ENCODE results near the gene OXNAD1.
"Not testable (repeated sequence)": the region's sequence is repeated elsewhere in the genome, so short reads cannot be mapped to it uniquely, and the experiment has no call there.

OXNAD1 gene

DNA sequence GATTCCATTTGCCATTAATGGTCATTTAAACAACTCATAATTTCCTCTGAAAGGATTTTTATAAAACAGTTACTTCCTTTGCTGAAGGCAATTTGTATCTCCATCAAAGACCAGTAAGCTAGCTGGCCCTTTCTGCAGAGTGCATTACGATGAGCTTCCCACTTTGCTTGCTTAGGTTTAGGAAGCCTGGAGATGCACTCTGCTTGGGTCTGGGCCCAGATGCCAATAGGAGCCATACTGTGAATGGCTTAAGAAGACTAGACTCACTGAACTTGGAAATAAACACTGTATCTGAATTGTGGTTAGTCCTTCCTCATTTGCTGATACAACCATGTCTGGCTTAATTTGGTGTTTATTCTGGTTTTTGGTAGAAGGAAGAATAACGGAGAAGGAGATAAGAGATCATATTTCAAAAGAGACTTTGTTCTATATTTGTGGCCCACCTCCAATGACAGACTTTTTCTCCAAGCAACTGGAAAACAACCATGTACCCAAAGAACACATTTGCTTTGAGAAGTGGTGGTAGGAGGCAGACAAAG, 38.1 kb downstream of the OXNAD1 start:
- DNase-seq (ENCODE audit: low read depth in 1 of 2, low spot score in 1 of 2): no peak

DNA sequence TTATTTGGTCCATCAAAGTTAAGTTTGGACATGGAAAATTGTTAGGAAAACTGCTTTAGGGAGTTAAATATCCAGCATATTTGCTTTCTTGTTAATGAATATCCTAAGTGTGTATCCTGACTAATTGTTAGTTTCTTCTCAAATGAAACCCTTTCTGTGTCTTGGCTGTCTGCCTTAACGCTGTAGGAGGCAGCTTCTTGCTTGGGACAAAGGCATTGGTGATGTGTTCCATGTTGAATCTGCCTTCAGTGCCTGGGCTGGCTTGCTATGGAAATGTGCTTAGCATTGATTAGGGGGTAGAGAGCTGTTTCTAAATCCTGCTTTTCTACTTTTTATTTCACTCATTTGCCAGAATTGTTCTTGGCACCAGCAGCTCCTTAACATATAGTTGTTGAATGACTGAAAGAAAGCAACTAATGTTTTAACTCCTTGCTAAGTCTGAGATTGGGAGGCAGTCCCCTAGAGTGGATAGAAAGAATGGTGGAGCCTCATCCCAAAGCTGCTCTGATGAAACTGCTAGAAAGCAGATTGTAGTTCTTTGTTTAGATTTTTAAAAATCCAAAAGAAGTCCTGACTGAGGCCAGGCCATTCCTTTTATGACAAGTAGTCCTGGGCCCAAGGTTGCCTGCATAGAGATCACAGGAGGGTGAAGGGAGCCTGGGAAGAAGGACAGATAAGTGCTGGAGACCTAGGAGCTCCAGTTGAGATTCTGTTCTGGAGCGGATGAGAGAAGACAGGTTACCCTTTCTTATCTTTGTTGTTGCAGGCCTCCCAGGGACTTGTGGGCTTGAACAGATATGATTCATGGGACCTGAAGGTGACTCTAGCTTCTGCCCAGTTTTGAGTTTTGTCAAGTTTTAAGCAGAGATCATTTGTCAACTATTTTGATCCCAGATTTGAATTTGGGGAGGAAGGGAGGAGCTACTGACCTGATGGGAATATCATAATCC, 39.3 kb downstream of the OXNAD1 start:
- DNase-seq (ENCODE audit: low read depth in 1 of 2, low spot score in 1 of 2): no peak

DNA sequence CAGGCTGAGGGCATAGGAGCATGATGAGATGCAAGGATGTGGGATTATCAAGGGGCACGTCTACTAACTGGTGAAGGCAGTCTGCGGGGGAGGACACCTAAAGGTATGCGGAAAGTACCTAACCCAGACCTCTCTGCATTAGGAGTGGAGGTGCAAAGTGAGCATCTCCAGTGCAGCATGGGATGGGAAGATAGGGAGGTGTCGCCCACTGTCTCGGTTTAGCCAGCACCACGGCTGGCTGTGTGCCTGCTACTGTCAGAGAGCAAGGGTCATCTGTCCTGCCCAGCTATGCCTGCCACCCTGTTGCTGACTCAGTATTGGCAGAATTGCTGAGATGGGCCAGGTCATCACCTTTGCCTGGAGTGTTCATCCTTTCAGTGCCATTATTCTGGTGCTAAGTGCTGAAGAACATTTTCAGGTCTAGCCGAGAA, 40.1 kb downstream of the OXNAD1 start:
- DNase-seq (ENCODE audit: low read depth in 1 of 2, low spot score in 1 of 2): no peak

DNA sequence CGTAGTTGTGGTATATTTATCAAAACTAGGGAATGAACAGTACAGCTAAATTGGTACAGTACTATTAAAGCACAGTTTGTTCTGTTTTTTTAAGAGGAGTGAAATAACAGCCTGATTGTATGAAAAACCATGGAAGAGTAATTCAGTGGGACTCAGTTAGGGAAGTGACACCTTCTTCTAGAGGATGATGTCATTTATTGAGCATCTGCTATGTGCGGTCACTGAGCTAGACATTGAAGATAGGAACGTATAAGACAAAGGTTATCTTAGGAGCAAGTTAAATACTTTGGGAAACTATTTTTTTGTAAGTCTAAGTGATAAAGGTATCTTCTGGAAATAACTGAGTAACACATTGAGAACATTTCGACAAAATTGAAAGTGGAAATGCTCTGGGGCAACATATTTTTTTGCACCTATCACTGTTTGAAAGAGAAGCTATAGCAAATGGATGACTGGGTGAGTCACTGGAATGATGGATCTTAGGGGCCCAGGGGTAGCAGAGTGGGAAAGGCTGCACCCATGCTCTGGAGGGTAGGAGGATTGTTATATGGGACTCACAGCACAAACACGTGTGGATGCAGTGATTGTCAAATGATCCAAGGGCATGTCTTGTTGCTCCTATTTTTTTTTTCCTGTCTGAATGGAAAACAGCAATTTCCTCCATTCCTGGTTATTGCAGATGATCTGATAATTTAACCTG, 43.0 kb downstream of the OXNAD1 start:
- DNase-seq (ENCODE audit: low read depth in 1 of 2, low spot score in 1 of 2): no peak

DNA sequence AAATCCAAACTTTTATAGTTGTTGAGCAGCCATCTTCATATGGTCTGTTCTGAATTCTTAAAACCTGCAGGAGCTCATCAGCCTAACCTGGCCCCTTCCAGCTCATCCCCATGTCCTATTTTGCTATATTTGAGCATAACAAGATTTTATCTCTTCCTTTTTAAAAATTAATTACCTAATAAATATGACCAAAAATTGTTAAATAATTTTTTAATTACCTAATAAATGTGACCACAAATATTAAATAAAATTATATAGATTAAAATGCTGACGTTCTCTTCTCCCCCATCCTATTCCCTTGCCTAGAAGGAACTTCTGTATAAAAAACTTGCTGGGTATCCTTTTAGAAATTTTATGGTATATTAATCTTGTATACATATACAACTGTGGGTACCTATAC, 43.7 kb downstream of the OXNAD1 start:
- DNase-seq (ENCODE audit: low read depth in 1 of 2, low spot score in 1 of 2): no peak

DNA sequence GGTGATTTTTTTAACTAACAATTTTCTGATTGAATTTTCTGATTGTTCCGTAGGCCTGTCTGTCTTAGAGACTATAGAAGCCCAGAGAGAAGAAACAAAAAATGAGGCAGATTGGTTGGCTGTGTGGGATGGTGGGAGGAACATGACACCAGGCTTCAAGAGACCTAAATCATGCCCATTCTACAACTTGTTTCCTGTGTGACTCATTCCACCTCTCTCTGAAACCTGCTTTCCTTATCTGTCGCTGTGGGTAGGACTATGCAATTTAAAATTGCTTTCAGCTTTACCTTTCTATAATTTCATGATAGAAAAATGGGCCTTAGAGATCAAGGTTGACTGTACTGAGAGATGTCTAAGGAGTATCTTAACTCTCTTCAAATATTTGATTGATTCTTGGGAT, 44.5 kb downstream of the OXNAD1 start:
- DNase-seq (ENCODE audit: low read depth in 1 of 2, low spot score in 1 of 2): peak in 1 of 2 donors; percentile 19

DNA sequence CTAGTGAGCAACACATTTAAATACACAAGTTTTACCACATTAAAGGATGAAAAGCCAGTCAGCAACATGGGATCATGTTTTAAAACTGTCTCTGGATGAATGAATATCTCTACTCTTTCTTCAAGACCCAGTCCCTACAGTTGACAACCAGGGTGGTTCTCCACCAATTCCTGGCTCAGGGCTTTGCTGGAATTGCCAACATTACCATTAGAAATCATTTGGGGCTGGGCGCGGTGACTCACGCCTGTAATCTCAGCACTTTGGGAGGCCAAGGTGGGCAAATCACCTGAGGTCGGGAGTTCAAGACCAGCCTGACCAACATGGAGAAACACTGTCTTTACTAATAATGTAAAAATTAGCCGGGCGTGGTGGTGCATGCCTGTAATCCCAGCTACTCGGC, 45.5 kb downstream of the OXNAD1 start:
- not testable (repeated sequence) for DNase-seq (ENCODE audit: low read depth in 1 of 2, low spot score in 1 of 2)

DNA sequence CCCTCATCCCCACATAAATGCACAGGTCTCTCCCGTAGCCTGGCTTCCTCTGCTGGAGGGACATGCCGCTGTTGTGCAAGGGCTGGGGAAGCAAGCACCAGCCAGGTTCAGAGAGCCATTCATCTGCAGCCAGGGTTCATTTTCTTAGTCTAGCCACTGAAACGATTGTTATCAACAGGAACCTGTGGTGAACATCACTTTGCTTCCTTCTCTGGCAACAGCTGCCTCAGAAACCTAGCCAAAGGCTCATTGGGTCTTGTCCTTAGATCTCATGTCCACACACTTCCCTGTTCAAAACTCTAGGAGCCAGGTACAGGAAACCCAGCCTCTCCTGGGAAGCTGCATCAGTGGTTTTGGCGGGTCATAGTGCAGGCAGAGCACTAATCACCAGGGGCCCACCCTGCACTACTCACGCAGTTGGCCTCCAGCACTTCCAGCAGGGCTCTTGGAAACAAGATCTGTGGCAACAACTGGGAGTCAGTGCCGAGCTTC, 47.0 kb downstream of the OXNAD1 start:
- DNase-seq (ENCODE audit: low read depth in 1 of 2, low spot score in 1 of 2): peak in 1 of 2 donors; percentile 25

DNA sequence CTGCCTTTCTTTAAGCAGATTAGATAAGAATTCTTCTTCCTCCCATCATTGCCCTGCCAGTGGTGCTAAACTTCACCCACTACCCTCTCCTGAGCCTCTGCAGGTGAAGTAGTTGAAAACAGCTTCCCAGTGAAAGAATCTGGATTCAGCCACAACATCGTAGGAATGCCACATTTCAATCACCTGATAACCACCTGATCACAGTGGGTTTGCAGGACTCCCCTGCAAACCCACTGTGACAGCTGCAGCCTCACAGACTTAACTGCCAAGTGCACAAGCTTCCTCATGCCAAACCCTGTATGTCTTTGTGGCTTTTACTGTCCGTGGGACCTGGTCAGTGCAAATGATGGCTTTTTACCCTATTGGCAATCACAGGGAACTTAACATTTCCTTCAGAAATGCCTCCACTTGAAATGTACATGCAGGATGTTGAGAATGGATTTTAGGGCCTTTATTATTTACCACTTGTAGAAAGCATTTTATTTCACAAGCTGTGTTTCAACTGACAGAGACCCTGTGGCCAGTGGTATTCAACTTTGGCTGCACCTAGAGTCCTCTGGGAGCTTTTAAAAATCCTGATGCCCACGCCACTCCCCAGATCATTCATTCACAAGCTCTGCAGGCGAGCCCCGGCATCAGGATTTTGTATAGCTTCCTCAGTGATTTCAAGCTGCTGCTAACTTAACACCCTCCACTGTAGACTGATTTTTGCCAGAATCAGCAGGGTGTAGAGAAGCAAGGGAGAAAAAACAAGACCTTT, 49.1 kb downstream of the OXNAD1 start:
- no peak for DNase-seq (ENCODE audit: low read depth in 1 of 2, low spot score in 1 of 2)

DNA sequence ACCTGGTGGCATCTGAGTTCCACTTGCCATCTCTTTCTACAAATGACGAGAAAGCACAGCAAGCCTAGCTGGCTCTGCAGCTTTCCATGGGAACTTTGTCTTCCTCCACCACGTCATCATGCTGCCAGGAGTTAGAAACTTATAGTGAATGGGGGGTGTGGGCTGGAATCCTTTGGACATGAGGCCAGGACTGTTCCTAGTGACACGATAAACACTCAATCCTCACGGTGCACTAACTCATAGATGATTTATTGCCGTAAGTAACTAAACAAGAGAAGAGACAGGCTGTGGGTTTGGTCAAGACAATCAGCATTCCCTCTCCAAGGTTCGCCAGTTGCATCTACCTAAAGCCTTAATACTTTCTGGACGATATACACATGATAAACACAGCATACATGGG, 50.6 kb downstream of the OXNAD1 start:
- DNase-seq (ENCODE audit: low read depth in 1 of 2, low spot score in 1 of 2): no peak

DNA sequence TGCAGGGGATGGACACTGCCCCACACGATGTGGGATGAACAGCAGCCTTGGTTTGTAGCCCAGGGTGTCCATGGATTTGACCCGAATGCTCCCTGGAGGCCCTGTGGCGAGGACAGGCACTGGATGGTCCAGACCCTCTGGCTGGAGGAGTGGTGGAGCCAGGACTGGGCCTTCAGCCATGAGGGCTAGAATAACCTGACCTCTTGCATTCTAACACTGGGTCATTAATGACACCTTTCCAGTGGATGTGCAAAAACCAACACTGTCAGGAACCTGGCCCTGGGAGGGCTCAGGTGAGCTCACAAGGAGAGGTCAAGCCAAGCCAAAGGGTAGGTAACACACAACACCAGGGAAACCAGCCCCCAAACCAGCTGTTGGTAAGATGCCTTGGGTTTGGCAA, 51.4 kb downstream of the OXNAD1 start:
- no peak for DNase-seq (ENCODE audit: low read depth in 1 of 2, low spot score in 1 of 2)

DNA sequence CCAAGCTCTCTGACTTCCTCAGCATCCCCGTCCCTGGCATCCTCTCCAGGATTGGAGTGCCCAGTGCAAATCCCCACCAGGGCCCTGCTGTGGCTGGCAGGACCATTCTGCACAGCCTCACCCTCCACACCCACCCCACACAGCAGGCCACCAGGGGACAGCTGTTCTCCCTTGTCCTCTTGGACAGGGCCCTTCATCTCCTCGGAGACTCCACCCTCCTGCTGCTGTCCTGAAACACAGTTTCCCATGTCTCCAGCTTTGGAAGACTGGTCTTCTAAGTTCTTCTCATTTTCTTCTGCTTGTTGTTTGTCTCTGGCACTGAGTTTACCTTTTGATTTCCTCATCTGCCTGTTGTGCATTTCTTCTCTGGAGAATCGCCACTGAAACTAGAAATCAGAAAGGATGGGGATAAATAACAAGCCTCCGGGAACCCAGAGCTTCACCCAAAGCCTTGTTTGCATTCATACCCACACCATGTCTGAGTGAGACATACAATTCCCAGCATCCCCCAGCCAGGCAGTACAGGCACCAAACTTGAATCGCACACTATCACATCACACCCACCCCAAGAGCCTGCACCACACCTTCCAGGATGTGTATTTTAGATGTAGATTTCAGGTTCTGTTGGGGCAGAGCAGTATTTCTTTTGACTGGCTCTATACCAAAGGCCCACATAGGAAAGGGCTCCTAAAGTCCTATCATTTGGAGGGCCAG, 52.0 kb downstream of the OXNAD1 start:
- DNase-seq (ENCODE audit: low read depth in 1 of 2, low spot score in 1 of 2): no peak

DNA sequence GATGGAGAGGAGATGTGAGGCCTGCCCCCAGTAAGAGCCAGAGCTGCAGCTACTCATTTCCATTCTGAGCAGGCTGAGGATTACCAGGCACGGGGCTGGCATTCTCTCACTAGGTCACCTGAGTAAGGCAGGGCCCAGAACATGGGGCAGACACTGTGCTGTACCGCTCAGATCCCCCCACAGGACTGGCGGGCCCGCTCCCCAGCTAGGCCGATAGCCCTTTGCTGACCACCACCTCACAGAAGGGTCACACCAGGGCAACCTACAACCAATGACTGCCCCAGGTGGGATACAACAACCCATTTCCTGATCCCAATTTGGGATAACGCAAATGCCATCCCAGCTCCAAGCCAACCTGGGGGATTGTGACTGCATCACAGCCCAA, 52.5 kb downstream of the OXNAD1 start:
- no peak for DNase-seq (ENCODE audit: low read depth in 1 of 2, low spot score in 1 of 2)

DNA sequence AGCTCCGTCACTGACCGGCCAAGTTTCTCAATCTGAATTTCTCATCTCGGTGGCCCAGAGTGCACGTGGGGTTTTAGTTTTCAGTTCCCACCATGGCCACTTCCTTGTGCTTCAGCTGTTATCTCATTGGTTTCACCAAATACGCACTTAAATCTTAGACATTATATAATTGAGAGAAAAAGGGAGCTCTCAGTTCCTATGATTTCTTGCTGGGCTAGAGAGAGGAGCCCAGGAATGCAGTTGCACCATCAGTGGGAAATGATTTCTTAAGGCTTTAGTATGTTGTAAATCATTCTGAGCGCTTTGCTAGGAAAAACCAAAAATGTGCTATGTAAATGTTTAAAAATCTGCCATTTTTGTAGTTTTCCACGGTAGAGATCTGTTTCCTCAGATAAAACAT, 53.2 kb downstream of the OXNAD1 start:
- no peak for DNase-seq (ENCODE audit: low read depth in 1 of 2, low spot score in 1 of 2)

DNA sequence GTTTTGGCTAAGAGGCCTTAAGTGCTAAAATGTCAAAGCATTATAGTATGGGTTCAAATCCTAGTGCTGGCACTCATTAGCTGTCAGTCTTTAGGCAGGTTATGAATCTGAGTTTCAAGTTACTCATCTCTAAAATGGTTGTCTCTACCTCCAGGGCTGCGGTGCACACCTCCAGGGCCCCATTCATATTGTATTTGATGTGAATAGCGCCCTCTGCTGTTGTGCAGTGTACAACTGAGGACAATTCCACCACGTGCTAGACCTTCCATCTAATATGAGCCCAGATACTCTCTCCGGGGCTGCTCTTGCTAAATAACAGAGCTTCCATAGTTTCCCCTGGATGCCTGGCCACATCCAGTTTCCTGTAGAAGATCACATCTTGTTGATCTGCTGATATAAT, 54.3 kb downstream of the OXNAD1 start:
- peak; percentile 47 to 72 for DNase-seq (ENCODE audit: low read depth in 1 of 2, low spot score in 1 of 2)

DNA sequence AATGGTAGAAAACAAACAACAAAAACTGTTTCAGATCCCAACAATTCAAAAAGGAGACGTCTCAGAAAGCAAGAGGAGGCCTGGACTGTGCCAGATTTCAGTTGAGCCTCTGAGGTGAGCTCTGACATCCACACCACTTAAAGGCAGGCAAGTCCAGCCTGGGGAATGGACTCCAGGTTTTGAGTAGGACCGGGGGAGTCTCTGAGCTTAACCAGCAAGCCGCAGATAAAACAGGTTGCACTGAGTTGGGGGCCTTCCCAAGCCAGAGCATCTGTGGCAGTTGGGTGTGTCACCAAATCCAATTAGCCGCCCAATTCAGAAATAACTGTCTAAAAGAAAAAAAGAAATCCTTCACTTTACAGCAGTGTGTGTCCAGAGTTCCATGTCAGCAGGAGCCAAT, 54.7 kb downstream of the OXNAD1 start:
- DNase-seq (ENCODE audit: low read depth in 1 of 2, low spot score in 1 of 2): no peak

DNA sequence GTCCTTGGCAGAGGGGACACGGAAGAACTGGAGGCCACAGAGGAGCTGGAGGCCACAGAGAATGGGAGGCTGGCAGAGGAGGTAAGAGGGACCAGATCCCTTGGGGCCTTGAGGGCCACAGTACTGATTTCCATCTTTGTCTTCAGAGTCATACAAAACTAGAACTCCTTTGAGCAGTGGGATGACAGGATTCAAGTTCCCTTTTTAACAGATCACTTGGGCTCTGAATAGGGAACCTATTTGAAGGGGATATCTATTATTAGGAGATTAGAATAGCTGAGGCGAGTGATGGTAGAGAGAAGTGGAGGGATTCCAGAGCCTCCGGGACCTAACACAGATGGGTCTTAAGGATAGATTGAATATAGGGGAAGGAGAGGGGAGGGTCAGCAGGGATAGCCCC, 55.7 kb downstream of the OXNAD1 start:
- no peak for DNase-seq (ENCODE audit: low read depth in 1 of 2, low spot score in 1 of 2)

DNA sequence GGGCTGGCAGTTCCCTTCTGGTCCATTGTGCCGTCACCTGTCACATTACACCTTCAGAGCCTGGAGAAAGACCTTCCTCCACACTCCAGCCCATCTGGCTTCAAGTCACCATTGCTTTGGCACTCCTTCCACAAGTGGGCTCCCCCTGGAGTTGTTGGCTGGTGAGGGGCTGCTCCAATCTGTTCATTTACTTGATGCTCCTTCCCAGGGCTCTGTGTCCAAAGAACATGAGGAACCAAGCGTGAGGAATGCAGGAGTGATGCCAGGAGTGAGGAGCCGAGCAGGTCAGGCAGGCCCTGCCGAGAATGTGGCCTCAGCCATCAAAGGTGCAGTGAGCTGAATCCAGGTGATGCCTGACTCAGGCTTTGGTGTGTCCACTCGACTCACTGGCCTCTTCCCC, 57.2 kb downstream of the OXNAD1 start:
- no peak for DNase-seq (ENCODE audit: low read depth in 1 of 2, low spot score in 1 of 2)

DNA sequence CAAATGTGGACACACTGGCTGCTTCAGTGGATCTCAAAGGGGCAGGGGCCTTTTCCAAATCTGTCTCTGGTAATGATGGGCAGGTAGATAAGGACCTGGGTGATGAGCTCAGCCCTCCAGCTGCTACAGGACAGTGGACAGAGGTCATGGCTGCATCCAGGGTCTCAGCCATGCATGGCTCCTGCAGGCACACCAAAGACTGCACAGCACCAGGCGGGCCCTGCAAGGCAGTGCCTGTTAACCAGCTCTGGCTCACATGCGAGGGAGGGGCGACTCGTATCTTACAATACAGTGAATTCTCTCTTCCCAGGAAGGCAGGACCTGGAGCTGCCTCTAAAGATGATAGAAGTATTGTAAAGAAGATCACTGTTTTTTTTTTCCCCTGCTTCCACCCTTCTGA, 58.7 kb downstream of the OXNAD1 start:
- DNase-seq (ENCODE audit: low read depth in 1 of 2, low spot score in 1 of 2): no peak

DNA sequence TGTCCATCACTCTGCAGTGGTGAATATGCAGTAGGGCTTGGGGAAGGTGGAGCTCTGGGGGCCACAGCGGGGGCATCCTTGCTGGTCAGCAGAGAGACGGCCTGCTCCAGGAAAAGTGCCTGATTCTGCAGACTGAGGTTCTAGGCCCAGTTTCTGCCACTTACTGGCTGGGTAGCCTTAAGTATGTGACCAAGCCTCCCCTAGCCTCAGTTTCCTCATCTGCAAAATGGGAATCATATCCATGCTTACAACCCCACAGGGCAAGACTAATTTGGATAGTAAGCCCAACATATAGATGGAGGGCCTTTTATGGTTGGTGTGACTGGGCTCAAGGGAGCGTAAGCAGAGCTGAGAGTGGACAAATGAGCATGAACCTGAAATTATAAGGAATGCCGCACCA, 60.8 kb downstream of the OXNAD1 start:
- no peak for DNase-seq (ENCODE audit: low read depth in 1 of 2, low spot score in 1 of 2)

Measured in activated T-helper 1 cell treated with anti-CD3 and anti-CD28 coated beads, Interleukin-2, amount 50 U/mL, for 16 hours (primary cell).